Ishikawa (cell line): ENCODE data around the gene KLHL6.

Experiments used
- CEBPB ChIP-seq: IDR thresholded peaks from 2 replicates; pipeline ENCODE4 v1.6.1; 2012
- CREB1 ChIP-seq: IDR thresholded peaks from 2 replicates; pipeline ENCODE4 v1.6.1; 2012; ENCODE audit warnings: low read depth
- EGR1 ChIP-seq: IDR thresholded peaks from 2 replicates; pipeline ENCODE4 v1.6.1; 2012
- EP300 ChIP-seq: IDR thresholded peaks from 2 replicates; pipeline ENCODE4 v1.6.1; 2012; ENCODE audit warnings: borderline replicate concordance
- FOXM1 ChIP-seq: IDR thresholded peaks from 2 replicates; pipeline ENCODE4 v1.6.1; 2012; ENCODE audit warnings: low read depth, borderline replicate concordance
- MAX ChIP-seq: IDR thresholded peaks from 2 replicates; pipeline ENCODE4 v1.6.1; 2012
- NFIC ChIP-seq: IDR thresholded peaks from 2 replicates; pipeline ENCODE4 v1.6.1; 2012
- RAD21 ChIP-seq: IDR thresholded peaks from 2 replicates; pipeline ENCODE4 v1.6.1; 2012; ENCODE audit warnings: low read depth
- REST ChIP-seq: IDR thresholded peaks from 2 replicates; pipeline ENCODE4 v1.6.1; 2012; ENCODE audit warnings: low read depth, mild to moderate bottlenecking
- TAF1 ChIP-seq: IDR thresholded peaks from 2 replicates; pipeline ENCODE4 v1.6.1; 2012; ENCODE audit warnings: low read depth, mild to moderate bottlenecking
- TCF12 ChIP-seq: IDR thresholded peaks from 2 replicates; pipeline ENCODE4 v1.6.1; 2012; ENCODE audit warnings: low read depth
- TEAD4 ChIP-seq: IDR thresholded peaks from 2 replicates; pipeline ENCODE4 v1.6.1; 2012
- USF1 ChIP-seq: IDR thresholded peaks from 2 replicates; pipeline ENCODE4 v1.6.1; 2012
- YY1 ChIP-seq: IDR thresholded peaks from 2 replicates; pipeline ENCODE4 v1.6.1; 2012; ENCODE audit warnings: low read depth

- TF ChIP-seq EP300: no peak
- TF ChIP-seq EGR1: no peak
- no peak for TF ChIP-seq FOXM1
- no peak for TF ChIP-seq YY1
- no peak for TF ChIP-seq USF1
- no peak for TF ChIP-seq CREB1
- TF ChIP-seq TCF12: no peak
- no peak for TF ChIP-seq REST
- TF ChIP-seq TAF1: no peak
- TF ChIP-seq CEBPB: no peak
- TF ChIP-seq RAD21: no peak
- no peak for TF ChIP-seq MAX
- no peak for TF ChIP-seq TEAD4
- no peak for TF ChIP-seq NFIC
Observed at GRCh38 chr3:183529717-183530116, 25.8 kb downstream of the KLHL6 start.
